Natural killer cell (primary cell): ENCODE results near the gene R3HDM2. TPM values are rescaled to one million over a fixed set of nuclear protein-coding genes. Genes with fewer than 3 reads are reported as not detected.

Experiments
- ATAC-seq, 3 donors: fragments of 150-1000 bp in 2 of 3; fragments of 200-7000 bp in 1 of 3; cut with Tn5 transposase; 1 replicate in 1 of 3; 2 replicates in 2 of 3; pipeline ENCODE4 v1.10.0; 2021; ENCODE audit warnings: mild to moderate bottlenecking in 2 of 3, moderate library complexity in 2 of 3
- DNase-seq, 2 donors: peaks; one replicate each; pipeline versions ENCODE4 v3.0.0 to v3.0.0-alpha.2; 2013 to 2021; ENCODE audit warnings: mixed read lengths in 1 of 2
- H3K27ac ChIP-seq: one replicate; pipeline ENCODE4 v1.5.1; 2013; ENCODE audit warnings: mild to moderate bottlenecking, low read length
- H3K27me3 ChIP-seq: one replicate; pipeline ENCODE4 v1.6.1; 2013; ENCODE audit warnings: low read length; ENCODE audit not compliant: control insufficient read depth, insufficient read depth
- H3K36me3 ChIP-seq: one replicate; pipeline ENCODE4 v1.6.1; 2013; ENCODE audit warnings: low read length; ENCODE audit not compliant: control insufficient read depth, insufficient read depth
- H3K4me1 ChIP-seq: one replicate; pipeline ENCODE4 v1.6.1; 2013; ENCODE audit warnings: low read length; ENCODE audit not compliant: control insufficient read depth, insufficient read depth
- H3K4me3 ChIP-seq: one replicate; pipeline ENCODE4 v1.5.1; 2013; ENCODE audit warnings: low read length
- H3K9me3 ChIP-seq: one replicate; pipeline ENCODE4 v1.6.1; 2013; ENCODE audit warnings: low read length; ENCODE audit not compliant: control insufficient read depth, insufficient read depth
- H3K27ac Mint-ChIP-seq, 2 donors: one replicate each; pipeline ENCODE4 v1.8.0; 2022; ENCODE audit warnings: mild to moderate bottlenecking in 2 of 2, mixed read lengths in 2 of 2, moderate library complexity in 1 of 2
- H3K27me3 Mint-ChIP-seq, 2 donors: one replicate each; pipeline ENCODE4 v1.8.0; 2022; ENCODE audit warnings: low read depth in 2 of 2, mixed read lengths in 2 of 2
- H3K36me3 Mint-ChIP-seq: one replicate; pipeline ENCODE4 v1.8.0; 2022; ENCODE audit warnings: mixed read lengths
- H3K4me1 Mint-ChIP-seq, 2 donors: one replicate each; pipeline ENCODE4 v1.8.0; 2022; ENCODE audit warnings: mixed read lengths in 2 of 2
- H3K4me3 Mint-ChIP-seq: one replicate; pipeline ENCODE4 v1.8.0; 2022; ENCODE audit warnings: mild to moderate bottlenecking, moderate library complexity, mixed read lengths
- H3K9me3 Mint-ChIP-seq, 2 donors: one replicate each; pipeline ENCODE4 v1.8.0; 2022; ENCODE audit warnings: mixed read lengths in 2 of 2
- WGBS: methylation state at CpG from one replicate; pipeline ENCODE4 v1.1.7; 2013; ENCODE audit warnings: missing lambda C conversion rate; ENCODE audit not compliant: insufficient coverage; 5-methylcytosine and 5-hydroxymethylcytosine counted together
- intact Hi-C: fragments of 100-400 bp; cut with micrococcal nuclease; formaldehyde crosslinking; loops from one replicate; pipeline ENCODE4 v1.14.2; 2022
- total RNA-seq, 4 donors: library from RNA; stranded (reverse); fragments of 120-200 nt in 1 of 4; gene quantifications; one replicate each; pipeline versions ENCODE4 v1.2.3 to v1.2.4, GENCODE V29; 2013 to 2022
- TF ChIP-seq, protein P1 (sequence below): fragments of 200-600 bp; IDR thresholded peaks from one replicate; pipeline ENCODE4 v1.8.0; 2022; ENCODE audit warnings: antibody characterized with exemption

Gene R3HDM2
- total RNA-seq: 100 to 1,000 TPM; 110 to 124 (median 123) TPM
- 66.1 TPM for total RNA-seq (2013)

DNA sequence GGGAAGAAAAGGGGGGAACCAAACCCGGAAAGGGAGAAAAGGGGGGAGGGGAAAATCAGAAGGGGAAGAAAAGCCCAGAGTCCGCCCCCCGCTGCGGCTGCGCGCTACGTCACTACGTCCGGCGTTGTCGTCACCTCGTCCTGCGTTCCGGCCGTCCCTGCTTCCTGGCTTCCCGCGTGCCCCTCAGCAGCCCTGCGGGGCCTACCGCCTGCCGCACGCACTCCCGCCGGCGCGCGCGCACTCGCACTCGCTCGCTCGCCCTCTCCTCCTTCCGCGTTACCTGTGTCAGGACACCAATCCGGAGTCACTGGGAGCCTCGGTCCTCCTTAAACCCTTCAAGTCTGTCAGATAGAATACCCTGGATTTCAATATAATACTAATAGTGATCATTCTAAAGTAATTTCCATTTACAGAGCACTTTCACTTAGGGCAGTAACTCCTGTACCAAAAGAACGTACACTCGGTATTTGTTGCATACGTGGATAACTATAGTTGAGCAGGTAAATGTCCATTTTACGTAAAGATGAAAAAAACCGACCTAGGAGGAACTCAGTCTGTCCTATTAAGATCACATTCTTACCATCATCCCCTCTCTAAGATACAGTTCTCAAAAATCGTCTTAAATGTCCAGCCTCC, at the start of gene R3HDM2:
Gene R3HDM2, minus strand, starts transcription at position 113 of the 636 bp plus-strand sequence. CDS start 120,615 bp downstream, outside the sequence.
- no peaks in the 10 kb centered on the region for H3K36me3 Mint-ChIP-seq
- peak within 1 kb of the TSS; percentile 99 to 100 for H3K27ac Mint-ChIP-seq
- H3K9me3 Mint-ChIP-seq: no peaks in the 10 kb centered on the region
- H3K27me3 Mint-ChIP-seq: no peaks in the 10 kb centered on the region
- no peaks in the 10 kb centered on the region for H3K9me3 ChIP-seq
- peak within 1 kb of the TSS; percentile 99 for H3K27ac ChIP-seq
- peak; percentile 86 to 93 (median 88) for ATAC-seq
- H3K4me1 ChIP-seq: peaks cover 26% of the 10 kb centered on the region
- no peaks in the 10 kb centered on the region for H3K36me3 ChIP-seq
- TF ChIP-seq, protein P1, sequence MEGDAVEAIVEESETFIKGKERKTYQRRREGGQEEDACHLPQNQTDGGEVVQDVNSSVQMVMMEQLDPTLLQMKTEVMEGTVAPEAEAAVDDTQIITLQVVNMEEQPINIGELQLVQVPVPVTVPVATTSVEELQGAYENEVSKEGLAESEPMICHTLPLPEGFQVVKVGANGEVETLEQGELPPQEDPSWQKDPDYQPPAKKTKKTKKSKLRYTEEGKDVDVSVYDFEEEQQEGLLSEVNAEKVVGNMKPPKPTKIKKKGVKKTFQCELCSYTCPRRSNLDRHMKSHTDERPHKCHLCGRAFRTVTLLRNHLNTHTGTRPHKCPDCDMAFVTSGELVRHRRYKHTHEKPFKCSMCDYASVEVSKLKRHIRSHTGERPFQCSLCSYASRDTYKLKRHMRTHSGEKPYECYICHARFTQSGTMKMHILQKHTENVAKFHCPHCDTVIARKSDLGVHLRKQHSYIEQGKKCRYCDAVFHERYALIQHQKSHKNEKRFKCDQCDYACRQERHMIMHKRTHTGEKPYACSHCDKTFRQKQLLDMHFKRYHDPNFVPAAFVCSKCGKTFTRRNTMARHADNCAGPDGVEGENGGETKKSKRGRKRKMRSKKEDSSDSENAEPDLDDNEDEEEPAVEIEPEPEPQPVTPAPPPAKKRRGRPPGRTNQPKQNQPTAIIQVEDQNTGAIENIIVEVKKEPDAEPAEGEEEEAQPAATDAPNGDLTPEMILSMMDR: no peak
- peak; percentile 95 to 98 for DNase-seq
- H3K4me3 ChIP-seq: peak within 1 kb of the TSS; percentile 68
- H3K4me3 Mint-ChIP-seq: peak within 1 kb of the TSS; percentile 97
- under 1% methylated on average over 35 of the region's 41 CpGs for WGBS
- H3K4me1 Mint-ChIP-seq: peaks cover 35 to 41% of the 10 kb centered on the region in 2 donors
- intact Hi-C loops: loop anchor here (2.0 kb wide), 1 partner anchor 28 kb away; the partner anchor contains the start of gene GLI1
- H3K27me3 ChIP-seq: no peaks in the 10 kb centered on the region

DNA sequence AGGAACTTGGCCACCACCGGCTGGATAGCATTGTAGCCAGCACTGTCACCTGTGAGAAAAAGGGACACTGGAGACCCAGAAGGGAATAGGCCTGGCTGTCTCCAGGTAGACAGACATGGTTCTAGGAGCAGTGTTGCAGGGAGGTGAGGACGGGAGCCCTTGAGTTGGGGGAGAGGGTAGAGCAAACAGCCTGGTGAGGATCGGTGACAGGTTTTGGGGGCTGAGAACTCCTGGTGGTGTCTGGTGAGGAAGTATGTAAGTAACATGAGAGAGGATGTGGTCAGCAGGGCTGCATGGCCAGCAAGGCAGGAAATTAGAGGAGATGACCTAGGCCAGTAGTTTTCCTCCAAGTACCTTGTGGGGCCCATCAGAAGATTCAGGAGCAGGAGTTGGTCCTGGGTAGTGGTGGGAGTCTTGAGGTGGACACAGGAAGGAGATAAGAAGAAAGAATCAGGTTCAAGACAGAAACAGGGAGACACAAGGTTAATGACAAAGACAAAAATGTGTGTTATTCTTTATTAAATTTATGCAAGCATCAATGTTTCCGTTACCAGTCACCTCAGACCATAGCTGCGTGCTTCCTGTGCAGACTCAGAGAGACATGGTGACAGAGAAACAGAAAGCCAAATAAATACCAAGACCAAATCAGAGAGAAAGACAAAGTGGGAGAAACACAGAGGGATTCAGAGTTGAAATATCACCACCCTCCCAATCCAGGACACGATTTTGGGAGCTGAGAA, 48.7 kb upstream of the R3HDM2 start, which contains the start of gene ARHGAP9:
Gene ARHGAP9, minus strand, starts transcription at position 491 of the 740 bp plus-strand sequence. Its CDS starts 460 bp downstream, at position 31.
- Histone ChIP-seq H3K27me3 (no peaks in the 10 kb centered on the region), H3K4me1 (peaks cover 70% of the 10 kb centered on the region), H3K36me3 (peaks cover 7% of the 10 kb centered on the region), H3K9me3 (no peaks in the 10 kb centered on the region), H3K27ac (peak within 1 kb of the TSS; percentile 99), H3K4me3 (peak within 1 kb of the TSS; percentile 57)
- DNase-seq (peak; percentile 69 to 90), ATAC-seq (peak; percentile 51 to 78 (median 69))
- no peaks in the 10 kb centered on the region for H3K27me3 Mint-ChIP-seq
- H3K36me3 Mint-ChIP-seq: peaks cover 4% of the 10 kb centered on the region
- intact Hi-C loops: loop anchor here (1.0 to 5.0 kb wide), 4 partner anchors 8 to 263 kb away; partner anchors contain the start of gene DDIT3
- peaks cover 62 to 72% of the 10 kb centered on the region in 2 donors for H3K4me1 Mint-ChIP-seq
- TF ChIP-seq, protein P1: no peak
- 10% methylated on average over 4 of the region's 6 CpGs for WGBS
- peak within 1 kb of the TSS; percentile 85 for H3K4me3 Mint-ChIP-seq
- peak within 1 kb of the TSS; percentile 97 to 98 for H3K27ac Mint-ChIP-seq
- no peaks in the 10 kb centered on the region for H3K9me3 Mint-ChIP-seq

DNA sequence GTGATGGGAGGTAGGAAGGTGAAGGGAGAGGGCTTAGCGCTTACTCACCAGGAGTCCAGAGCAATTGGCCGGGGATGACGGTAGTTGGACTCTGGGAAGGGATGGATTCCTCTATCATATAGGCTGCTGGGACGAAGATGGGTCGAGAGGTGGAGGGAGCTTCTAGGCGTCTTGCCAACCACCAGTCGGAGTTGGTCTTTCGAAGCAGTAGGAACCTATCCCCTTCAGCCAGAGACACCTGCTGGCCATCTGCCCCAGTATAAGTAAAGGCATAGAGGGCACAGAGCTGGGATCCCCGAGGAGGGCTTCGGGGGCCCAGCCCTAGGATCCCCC, 48.2 kb upstream of the R3HDM2 start:
- Histone ChIP-seq H3K9me3 (no peaks in the 10 kb centered on the region), H3K4me3 (peak overlapping the region; percentile 57), H3K36me3 (peaks cover 12% of the 10 kb centered on the region), H3K27ac (peak overlapping the region; percentile 99), H3K27me3 (no peaks in the 10 kb centered on the region), H3K4me1 (peaks cover 76% of the 10 kb centered on the region)
- peaks cover 67 to 78% of the 10 kb centered on the region in 2 donors for H3K4me1 Mint-ChIP-seq
- intact Hi-C loops: loop anchor here (1.0 to 5.0 kb wide), 4 partner anchors 8 to 263 kb away; partner anchors contain the start of gene DDIT3
- H3K27ac Mint-ChIP-seq: peak overlapping the region; percentile 97 to 98
- H3K9me3 Mint-ChIP-seq: no peaks in the 10 kb centered on the region
- no peaks in the 10 kb centered on the region for H3K27me3 Mint-ChIP-seq
- DNase-seq: peak in 1 of 2 donors; percentile 45
- peaks cover 9% of the 10 kb centered on the region for H3K36me3 Mint-ChIP-seq
- peak overlapping the region; percentile 85 for H3K4me3 Mint-ChIP-seq
- peak in 2 of 3 donors; percentile 1 to 3 for ATAC-seq
- TF ChIP-seq, protein P1: no peak
- WGBS: 48% methylated on average over 10 of the region's 10 CpGs
